Retina (tissue), 1 donor: ENCODE results near the gene MAD1L1.
A peak's percentile ranks its signal among the peaks of the same experiment; 100 is the strongest.
"Not testable (repeated sequence)": the region's sequence is repeated elsewhere in the genome, so short reads cannot be mapped to it uniquely, and the experiment has no call there.

Experiments used
- DNase-seq: peaks from one replicate; pipeline ENCODE4 v3.0.0-alpha.2; 2016

The MAD1L1 gene

DNA sequence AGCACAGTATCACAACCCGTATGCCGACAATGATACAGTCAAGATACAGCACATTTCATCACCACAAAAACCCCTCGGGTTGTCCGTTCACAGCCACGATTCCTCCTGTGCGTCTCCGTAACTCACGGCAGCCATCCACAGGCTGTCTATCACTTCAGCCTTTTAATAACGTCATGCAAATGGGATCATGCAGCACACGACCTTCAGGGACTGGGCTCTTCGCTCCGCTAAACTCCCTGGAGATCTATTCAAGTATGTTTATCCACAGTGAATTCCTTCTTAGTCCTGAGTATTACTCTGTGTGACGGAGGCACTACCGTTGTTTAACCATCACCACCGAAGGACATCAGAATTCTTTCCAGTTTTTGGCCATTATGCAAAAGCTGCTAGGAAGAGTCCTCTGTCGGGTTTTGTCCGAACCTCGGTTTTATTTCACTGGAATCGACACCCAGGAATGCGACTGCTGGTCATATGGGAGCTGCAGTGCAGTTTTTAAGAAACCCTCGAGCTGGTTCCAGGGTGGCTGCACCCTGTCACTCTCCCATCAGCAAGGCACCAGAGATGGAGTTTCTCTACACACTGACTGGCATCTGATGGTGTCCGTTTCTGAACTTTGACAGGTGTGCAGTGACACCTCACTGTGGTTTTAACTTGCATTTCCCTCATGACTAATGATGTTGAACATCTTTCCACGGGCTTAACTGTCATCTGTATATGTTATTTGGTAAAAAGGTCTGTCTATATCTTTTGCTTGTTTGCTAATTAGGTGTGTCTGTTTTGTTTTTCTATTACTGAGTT lies 193.6 kb downstream of the MAD1L1 start:
- DNase-seq: peak; percentile 9

DNA sequence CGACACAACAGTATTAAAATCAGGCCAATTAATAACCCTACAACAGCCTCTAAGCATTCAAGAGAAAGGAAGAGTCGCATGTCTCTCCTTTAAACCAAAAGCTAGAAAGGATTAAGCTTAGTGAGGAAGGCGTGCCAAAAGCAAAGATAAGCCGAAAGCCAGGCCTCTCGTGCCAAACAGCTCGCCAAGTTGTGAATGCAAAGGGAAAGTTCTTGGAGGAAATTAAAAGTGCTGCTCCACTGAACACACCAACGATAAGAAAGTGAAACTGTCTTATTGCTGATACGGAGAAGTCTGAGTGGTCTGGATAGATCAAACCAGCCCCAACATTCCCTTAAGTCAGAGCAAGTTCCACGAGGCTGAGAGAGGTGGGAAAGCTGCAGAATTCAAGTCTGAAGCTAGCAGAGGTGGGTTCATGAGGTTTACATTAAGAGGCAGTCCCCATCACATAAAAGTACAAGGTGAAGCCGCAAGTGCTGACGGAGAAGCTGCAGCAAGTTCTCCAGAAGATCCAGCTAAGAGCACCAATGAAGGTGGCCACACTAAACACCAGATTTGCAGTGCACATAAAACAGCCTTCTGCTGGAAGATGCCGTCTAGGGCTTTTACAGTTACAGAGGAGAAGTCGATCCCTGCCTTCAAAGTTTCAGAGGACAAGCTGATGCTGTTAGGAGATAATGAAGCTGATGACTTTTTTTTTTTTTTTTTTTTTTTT lies 194.8 kb downstream of the MAD1L1 start:
- DNase-seq: no peak

DNA sequence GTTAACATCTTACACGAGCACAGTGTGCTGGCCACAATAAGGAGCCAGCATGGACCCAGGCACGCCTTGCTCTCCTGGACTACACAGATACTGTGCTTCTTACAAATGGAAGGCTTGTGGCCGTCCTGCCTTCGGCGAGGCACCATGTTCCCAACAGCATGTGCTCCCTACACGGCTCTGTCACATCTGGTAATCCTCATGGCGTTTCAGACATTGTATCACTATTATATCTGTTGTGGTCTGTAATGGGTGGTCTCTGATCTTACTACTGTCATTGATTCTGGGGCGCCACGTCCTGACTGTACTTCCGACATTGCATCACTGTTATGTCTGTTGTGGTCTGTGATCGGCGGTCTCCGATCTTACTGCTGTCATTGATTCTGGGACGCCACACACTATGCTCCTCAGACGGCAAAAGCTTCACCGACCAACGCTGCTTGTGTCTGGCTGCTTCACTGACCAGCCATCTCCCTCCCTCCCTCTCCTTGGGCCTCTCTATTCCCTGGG lies 195.4 kb downstream of the MAD1L1 start:
- DNase-seq: no peak

DNA sequence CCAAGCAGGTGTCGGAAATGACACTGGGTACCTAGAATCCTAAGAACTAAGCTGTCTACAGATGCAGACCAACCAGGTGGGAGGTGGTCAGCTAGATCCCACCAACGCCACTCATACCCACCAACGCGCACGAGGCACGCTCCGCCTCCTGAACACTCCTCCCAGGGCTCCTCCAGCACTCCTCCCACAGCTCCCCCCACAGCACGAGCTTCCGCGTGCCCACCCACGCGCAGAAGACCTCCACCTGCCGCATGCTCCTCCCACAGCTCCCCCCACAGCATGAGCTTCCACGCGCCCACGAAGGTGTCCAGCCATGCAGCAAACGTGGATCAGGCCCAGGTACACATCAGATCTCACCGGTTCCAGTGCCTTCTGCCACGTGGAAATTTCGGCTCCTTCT lies 196.0 kb downstream of the MAD1L1 start:
- no peak for DNase-seq

DNA sequence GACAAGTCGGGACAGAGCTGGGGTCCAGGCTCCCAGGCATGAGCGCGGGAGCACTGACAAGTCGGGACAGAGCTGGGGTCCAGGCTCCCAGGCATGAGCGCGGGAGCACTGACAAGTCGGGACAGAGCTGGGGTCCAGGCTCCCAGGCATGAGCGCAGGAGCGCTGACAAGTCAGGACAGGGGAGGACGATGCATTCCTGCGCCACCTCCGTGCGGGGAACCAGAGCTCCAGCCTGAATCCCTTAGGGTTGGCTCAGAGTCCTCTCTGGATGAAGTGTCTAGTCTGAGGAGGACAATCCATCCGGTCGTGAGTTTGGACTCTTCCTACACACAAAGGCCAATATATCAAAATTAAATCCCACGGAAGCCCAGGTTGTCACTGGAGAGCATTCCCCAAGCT lies 196.5 kb downstream of the MAD1L1 start:
- DNase-seq: not testable (repeated sequence)

DNA sequence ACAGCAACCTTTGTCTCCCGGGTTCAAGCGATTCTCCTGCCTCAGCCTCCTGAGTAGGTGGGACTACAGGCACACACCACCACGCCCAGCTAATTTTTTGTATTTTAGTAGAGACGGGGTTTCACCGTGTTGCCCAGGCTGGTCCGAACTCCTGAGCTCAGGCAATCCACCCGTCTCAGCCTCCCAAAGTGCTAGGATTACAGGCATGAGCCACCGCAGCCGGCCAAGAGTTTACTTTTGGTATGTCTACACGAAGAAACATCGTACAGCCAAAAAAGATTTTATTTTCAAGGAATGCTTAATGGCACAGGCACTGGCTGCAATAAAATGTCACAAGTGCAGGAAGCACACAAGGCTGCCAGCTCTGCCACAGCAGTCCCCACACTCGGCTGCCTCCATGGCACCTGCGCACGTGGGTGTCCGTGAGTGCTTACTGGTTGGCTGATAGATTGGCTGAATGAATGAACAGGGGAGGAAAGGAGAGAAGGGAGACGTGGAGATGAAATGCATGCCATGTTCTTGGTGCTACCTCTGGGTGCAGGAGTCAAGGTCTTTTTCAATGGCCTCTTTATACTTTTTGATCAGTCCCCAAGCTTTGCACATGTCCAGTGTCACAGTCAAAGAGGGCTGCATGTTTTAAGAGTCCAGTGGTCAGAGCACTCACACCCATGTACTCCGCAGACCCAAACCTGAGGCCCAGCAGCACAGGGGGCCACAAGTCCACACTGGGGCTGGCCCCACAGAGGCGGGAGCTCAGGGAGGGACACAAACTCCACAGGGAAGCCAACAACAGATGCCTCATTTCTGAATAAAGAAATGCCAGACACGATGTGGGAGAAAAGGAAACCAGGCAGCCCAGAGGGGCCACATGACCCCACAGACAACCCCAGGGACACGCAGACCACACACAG lies 198.2 kb downstream of the MAD1L1 start:
- DNase-seq: no peak

DNA sequence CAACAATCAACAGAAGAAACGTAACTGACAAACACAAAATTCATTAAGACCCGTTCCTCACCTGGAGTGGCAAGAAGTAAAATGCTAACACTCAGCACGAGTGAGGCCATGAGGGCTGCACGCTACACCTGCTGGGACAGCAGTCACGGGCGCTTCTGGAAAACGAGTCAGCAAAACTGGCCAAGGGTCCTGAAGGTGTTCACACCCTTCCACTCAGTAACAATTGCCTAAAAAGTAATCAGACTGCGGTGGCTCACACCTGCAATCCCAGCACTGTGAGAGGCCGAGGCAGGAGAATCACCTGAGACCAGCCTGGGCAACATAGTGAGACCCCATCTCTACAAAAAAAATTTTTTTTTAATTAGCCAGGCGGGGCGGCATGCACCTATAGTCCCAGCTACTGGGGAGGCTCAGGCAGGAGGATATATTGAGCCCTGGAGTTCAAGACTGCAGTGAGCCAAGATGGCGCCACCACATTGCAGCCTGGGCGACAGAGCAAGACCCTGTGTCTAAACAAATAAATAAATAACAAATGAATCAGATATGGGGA lies 199.1 kb downstream of the MAD1L1 start:
- no peak for DNase-seq

DNA sequence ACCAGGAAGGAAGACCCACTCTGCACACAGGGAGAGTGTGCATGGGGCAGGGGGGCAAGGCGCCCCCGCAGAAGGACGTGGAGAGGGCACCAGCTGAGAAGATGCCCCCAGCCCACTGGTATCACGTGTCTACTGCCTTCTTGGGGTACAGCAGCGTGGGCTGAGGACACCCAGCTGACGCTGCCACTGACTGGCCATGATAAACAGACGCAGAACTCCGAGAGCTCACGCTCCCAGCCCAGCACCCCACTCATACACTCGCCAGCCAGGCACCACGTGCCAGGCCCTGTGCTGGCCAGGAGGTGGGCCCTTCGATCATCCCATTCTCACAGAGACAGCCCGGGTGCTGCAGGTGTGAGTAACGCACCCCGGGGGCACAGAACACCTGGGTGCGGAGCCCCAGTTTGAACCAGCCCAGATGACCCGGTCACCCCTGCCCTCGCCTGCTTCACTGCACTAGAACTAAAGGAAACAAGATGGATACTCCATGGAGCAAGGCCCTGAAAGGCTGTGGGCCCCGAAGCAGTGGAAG lies 199.8 kb downstream of the MAD1L1 start:
- no peak for DNase-seq

DNA sequence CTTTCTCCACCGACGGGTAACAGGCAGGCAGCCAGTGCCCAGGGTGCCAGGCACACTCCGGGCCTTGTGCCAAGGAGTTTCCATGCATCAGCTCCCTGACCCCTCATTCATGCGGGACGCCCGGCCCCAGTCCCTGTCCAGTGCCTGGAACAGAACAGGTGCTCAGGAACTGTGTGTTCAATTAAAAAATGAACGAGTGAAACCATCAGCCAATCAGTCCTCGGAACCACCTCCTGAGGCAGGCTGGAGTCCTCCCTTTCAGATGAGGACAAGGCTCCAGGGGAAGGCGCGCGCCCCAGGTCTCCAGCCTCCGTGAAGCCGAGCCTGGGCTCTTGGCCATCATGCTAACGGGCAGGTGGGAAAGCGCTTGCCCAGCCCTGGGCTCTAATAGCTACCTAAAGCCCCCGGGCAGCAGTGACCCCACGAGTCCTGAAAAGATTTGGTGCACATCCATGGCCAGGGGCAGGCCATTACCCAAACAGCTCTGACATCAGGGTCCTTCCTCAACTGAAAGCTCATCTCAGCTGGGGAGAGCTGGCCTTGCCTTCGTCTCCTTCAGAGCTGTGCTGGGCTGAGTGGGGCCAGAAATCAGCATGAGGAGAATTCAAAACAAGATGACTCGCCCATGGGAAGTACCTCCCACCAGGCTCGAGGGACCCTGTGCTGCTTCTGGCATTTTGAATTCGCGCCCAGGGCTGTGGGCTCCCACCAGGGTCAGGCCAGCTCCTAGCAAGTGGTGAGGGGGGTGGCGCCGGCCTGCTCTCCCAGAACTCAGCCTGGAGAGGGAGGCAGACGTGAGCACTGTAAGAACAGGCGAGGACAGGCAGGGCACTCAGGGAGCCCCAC lies 200.5 kb downstream of the MAD1L1 start:
- no peak for DNase-seq

DNA sequence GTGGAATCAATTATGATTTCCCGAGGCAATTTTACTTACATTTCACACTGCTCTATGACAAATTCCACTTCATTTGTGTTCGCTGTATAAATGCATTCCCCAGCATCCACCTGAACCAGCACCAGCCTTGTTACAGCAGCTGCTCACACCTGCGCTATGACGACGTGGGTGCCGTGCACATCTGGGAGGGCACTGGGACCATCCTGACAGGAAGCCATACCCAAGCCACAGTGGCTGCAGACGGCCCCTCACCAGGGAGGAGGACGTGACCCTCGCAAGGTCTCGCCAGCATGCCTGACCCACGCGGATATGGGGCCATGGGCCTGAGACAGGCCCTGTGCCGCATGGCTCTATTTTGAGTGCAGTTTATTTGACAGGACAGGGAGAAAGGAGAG lies 201.3 kb downstream of the MAD1L1 start:
- no peak for DNase-seq

DNA sequence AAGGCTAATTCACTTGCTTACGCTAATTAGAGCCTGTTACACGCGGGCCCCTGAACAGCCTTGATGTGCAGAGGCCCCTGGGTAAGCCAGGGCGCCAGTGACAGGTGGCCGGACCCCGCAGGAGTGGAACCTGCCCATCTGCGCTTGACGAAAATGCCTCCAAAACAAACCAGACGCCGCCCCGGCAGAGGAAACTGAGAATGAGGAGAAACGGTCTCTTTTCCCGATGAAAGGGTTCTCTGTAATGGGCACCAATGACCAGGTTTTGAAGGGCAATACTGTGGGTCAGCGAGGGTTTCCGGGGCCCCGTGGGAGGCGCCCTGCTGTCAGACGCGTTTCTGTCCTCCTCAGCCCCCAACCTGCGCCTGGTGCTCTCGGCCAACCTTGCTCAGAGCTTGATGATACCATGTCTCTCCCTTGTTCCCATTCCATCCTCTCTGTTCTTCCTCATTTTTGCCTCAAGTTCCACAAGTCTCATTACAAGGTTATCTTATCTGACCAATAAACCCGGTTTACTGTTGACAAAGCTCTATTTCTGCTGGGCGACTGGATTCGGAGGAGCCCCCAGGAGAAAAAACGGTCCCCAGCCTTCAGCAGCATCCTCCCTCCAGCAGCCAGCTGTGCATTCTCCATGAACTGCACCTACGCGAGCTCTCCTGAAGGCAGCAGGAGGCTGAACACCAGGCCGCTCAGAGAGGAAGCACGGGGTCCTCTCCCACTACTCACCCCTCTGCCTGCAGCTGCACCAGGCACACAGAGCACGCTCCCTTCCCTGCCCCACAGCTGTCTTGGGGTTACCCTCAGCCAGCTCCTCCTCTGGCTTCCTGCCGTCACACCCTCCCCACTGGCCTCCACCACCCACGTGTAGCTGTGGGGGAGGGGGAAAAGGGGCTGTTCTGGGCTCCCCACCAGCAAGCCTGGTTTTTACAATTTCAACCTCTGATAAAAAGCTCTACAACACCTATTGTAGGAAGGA lies 202.0 kb downstream of the MAD1L1 start:
- DNase-seq: no peak

DNA sequence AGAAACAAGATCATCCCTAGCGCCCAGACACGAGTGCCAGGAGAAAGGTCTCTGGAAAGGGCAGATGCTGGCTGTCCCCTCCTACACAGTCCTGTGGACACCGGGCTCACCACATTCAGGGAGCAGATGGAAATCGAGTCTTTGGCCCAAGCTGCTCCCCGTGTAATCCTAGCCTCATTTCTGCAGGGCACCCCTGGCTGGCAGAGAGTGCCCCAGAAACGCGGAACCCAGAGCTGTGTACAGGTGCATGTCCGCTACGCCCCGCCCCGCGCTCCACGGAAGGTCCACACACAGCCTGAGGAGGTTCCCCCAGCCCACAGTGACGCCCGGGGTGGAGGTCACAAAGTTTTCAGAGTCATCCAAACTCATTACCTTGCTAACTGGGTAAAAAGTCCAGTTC lies 202.8 kb downstream of the MAD1L1 start:
- DNase-seq: no peak

DNA sequence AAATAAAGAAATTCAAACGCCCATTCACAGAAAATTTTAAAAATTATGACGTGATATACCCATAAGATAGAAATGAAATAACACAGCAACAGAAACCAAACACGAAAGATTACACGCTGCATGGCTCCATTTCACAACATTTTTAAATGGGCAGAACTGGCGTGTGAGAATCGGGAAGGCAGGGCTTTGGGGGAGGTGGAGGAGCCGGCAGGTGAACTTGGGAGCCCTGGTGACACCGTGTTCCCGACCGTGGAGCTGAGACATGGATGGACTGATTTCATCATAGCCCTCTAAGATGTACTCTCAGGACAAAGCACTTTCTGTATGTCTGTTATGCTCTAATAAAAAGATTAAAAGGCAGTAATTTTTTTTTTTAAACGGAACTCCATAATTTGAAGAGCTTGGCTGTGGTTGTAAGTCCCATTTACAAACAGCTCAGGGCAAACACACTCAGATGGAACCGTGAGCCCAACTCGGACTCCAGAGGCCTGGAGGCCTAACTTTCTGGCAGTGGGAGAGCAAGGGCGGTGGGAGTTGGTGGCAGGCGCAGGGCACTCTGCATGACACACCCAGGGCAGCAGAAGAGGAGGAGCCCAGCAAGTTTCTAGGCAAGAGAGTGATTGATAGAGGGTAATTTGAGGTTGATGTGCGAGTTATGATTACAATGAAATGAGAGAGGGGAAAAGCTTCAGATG lies 203.4 kb downstream of the MAD1L1 start:
- no peak for DNase-seq

DNA sequence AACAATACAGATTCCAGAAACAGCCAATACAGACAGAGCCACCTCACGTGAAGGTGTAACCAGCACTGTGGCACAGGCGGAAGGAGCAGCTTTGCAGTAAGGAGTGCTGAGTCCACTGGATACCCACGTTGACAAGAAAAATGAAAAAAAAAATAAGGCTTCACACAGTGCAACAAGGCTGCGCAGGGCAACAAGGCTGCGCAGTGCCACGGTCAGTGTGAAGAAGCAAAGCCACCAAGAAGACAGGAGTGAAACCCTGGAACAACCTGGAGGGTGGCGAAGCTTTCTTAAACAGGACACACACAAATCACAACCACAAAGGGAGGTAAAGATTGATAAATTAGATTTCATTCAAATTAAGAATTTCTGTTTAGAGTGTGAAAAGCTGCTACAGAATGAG lies 204.0 kb downstream of the MAD1L1 start:
- no peak for DNase-seq

DNA sequence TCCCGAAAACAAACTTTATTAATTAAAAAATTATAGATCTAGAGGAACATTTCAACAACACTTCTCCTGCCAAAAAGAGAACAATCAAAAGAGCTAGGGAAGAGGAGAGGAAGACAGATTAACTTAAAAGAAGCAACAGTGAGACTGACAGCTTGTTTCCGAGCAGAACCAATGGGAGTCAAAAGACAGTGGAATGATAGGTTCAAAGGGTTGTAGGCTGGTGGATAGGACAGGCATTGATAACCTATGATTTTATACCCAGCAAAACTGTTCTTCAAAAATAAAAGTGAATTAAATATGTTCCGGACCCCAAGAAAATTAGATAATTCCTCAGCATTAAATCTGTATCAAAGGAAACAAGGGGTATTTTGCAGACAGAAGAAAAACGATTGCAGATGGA lies 207.6 kb downstream of the MAD1L1 start:
- no peak for DNase-seq

DNA sequence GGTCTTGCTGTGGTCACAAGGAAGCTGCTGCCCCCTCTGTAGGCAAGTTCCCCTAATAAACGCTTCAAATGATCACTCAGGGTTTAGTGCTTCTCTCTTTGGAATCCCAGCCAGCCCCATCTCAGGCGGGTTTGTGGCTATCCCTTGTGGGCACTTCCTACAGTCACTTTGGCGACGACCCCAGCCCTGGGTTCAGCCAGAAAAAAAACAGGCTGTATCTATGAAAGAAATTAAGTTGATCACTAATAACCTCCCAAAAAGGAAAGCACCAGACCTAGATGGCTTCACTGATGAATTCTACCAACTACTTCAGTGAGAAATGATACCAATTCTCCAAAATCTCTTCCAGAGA lies 208.2 kb downstream of the MAD1L1 start:
- no peak for DNase-seq

DNA sequence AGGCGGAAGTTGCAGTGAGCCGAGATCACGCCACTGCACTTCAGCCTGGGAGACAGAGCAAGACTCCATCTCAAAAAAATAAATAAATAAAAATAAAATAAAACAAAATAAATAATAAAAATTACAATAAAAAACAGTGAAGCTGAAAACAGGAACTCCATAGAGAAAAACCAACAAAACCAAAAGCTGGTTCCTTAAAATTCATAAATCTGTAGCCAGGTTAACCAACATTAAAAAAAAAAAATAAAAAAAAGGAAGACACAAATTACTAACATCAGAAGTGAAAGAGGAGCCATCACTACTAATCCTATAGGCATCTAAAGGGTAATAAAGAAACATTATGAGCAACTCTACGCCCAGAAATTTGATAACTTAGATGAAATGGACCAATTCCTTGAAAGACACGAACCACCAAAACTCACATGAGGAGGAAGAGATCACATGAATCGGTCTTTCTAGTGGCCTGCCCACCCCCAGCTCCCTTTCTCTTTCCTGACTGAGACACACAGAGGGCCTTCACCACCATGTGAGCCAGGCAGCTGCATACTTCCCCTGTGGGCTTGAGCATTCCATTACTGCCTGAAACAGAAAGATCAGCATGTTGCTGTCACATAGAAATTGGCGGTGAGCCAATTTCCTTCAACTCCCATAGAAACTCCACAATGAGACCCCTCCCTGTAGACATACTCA lies 208.7 kb downstream of the MAD1L1 start:
- no peak for DNase-seq

DNA sequence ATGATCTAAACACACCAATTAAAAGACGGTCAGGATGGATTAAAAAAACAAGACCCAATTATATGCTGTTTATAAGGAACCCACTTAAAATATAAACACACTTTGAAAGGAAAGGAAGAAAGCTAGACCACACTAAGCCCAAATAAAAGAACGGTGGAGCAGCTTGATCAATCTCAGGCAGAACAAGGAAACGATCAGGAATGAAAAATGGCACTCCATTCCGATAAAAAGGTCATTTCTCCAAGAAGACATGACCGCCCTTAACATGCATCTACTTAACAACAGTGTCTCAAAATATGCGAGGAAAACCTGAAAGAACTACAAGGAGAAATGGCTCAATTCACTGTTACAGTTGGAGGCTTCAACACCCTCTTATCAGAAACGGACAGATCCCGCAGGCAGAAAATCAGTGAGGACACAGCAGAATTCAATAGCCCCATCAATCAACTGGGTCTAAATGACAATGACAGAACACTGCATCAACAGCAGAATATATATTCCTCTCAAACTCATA lies 210.0 kb downstream of the MAD1L1 start:
- no peak for DNase-seq

DNA sequence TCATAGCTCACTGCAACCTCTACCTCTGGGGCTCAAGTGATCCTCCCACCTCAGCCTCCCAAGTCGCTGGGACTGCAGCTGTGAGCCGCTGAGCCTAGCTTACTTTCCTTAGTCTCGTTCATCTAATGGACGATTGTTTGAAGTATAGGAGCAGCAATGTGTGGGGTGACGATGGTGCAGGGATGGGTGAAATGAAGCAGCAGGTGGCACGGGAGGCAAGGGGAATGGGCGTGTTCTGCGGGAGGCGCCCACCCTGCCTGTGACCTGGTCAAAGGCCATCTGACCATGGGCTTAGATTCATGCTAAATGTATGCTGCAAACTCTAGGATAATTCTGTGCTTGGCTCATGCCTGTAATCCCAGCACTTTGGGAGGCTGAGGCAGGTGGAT lies 210.7 kb downstream of the MAD1L1 start:
- DNase-seq: no peak
